Measurements from ENCODE around the gene MIP. TPM values are rescaled to one million over a fixed set of nuclear protein-coding genes. Genes with fewer than 3 reads are reported as not detected.
"Not testable (repeated sequence)": the region's sequence is repeated elsewhere in the genome, so short reads cannot be mapped to it uniquely, and the experiment has no call there.

The MIP gene
- total RNA-seq, 1 donor from 2014 or later = not detected

DNA sequence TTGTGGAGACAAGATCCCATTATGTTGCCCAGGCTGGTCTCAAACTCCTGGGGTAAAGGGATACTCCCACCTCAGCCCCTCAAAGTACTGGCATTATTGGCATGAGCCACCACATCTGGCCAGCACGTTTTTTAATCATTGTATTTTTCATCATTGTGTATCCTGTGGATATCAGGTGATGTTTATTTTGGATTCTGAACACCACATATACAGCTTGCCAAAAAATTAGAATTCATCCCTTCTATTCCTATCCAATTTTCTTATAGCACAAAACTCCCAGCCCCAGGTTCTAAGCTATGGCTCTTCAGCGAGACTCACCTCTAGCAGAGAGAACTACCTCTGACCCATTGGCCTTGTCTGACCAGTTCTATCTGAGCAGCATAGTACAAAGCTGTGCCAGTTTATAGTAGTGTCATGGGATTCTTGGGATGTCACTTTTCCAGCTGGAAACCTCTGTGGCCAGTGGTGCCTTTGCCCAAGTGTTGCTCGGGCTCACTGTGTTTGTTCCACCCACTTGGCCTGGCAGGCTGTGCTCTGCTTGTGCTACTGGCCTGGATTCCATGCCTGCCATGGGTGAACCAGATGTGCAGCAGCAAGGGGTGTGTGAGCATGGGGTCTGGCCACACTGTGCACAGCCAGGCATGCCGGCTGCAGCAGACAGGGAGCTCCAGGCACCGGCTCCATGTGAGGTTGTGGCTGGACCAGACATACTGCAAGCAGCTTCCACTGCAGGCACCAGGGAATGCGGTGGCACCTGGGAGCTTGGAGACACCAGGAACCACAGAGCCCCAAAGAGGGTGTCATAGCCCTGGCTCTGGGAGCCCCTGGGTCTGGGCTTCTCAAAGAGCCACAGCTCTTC lies 42.4 kb downstream of the MIP start:
- Mint-ChIP-seq H3K36me3 (ENCODE audit: insufficient read depth) (peaks cover 1% of the 10 kb centered on the region), H3K9me3 (ENCODE audit: low read depth) (no peaks in the 10 kb centered on the region), H3K4me1 (ENCODE audit: low read depth) (no peaks in the 10 kb centered on the region), H3K27ac (no peak overlapping the region), H3K27me3 (no peaks in the 10 kb centered on the region), H3K4me3 (ENCODE audit: low read depth) (no peak overlapping the region)
- no peak for DNase-seq (ENCODE audit: low spot score, unreplicated experiment)
- TF ChIP-seq, protein P1, sequence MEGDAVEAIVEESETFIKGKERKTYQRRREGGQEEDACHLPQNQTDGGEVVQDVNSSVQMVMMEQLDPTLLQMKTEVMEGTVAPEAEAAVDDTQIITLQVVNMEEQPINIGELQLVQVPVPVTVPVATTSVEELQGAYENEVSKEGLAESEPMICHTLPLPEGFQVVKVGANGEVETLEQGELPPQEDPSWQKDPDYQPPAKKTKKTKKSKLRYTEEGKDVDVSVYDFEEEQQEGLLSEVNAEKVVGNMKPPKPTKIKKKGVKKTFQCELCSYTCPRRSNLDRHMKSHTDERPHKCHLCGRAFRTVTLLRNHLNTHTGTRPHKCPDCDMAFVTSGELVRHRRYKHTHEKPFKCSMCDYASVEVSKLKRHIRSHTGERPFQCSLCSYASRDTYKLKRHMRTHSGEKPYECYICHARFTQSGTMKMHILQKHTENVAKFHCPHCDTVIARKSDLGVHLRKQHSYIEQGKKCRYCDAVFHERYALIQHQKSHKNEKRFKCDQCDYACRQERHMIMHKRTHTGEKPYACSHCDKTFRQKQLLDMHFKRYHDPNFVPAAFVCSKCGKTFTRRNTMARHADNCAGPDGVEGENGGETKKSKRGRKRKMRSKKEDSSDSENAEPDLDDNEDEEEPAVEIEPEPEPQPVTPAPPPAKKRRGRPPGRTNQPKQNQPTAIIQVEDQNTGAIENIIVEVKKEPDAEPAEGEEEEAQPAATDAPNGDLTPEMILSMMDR (IDR thresholded peaks at IDR 0.05; ENCODE audit: unreplicated experiment) = no peak

DNA sequence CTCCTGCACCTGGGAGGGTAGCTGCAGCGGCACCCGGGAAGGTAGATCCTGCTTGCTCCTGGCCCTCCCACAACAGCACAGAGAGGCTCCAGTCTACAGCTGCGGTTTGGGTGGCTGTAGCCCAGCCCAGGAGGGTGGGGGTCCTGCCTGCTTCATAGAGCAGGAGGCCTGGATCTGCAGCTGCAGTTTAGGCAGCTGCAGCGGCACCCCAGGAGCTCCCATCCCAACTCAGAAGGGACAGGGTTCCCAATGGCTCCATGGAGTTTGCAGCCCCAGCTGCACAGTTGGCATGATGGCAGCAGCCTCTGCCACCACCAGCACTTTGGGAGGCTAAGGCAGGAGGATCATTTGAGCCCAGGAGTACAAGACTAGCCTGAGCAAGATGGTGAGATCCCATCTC lies 43.7 kb downstream of the MIP start:
- Mint-ChIP-seq H3K36me3 (ENCODE audit: insufficient read depth) (no peaks in the 10 kb centered on the region), H3K4me3 (ENCODE audit: low read depth) (no peak overlapping the region), H3K4me1 (ENCODE audit: low read depth) (no peaks in the 10 kb centered on the region)

DNA sequence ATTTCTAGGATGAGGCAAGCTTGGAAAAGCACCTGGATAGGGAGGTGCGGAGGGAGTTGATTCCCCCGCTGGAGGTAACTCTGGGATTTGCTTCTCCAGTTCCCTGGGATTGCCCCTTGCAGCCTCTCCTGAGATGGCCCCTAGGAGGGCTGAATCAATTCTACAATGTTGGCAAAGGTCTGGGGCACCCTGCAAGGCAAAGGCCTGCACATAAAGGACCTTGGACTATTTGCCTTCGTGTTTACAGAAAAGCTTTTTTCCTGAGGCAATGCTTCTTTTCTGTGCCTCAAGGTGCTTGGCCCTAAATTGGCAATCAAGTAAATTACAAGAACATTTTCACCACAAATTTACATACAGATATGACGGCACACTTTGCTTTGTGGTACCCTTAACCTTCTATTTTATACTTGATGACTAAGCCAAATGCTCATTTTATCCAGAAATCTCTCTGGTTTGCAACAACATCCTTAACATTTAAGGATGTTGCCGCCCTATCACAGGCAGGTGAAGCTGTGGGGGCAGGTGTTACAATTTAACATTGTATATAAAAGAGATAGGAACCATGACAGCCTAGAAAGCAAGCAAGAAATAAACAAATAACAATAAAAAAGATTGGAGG lies 45.5 kb downstream of the MIP start:
- no peaks in the 10 kb centered on the region for H3K36me3 Mint-ChIP-seq (ENCODE audit: insufficient read depth)
- TF ChIP-seq, protein P1 (IDR thresholded peaks at IDR 0.05; ENCODE audit: unreplicated experiment) = no peak
- no peak for DNase-seq (ENCODE audit: low spot score, unreplicated experiment)
- no peaks in the 10 kb centered on the region for H3K9me3 Mint-ChIP-seq (ENCODE audit: low read depth)
- no peak overlapping the region for H3K27ac Mint-ChIP-seq
- H3K27me3 Mint-ChIP-seq = no peaks in the 10 kb centered on the region
- H3K4me1 Mint-ChIP-seq (ENCODE audit: low read depth) = no peaks in the 10 kb centered on the region
- H3K4me3 Mint-ChIP-seq (ENCODE audit: low read depth) = no peak overlapping the region

More for the DNA sequence above, 43.7 kb downstream of the MIP start:
- no peak for DNase-seq (ENCODE audit: low spot score, unreplicated experiment)
- TF ChIP-seq, protein P1 (IDR thresholded peaks at IDR 0.05; ENCODE audit: unreplicated experiment) = no peak
- Mint-ChIP-seq H3K9me3 (ENCODE audit: low read depth) (no peaks in the 10 kb centered on the region), H3K27me3 (no peaks in the 10 kb centered on the region), H3K27ac (no peak overlapping the region)

DNA sequence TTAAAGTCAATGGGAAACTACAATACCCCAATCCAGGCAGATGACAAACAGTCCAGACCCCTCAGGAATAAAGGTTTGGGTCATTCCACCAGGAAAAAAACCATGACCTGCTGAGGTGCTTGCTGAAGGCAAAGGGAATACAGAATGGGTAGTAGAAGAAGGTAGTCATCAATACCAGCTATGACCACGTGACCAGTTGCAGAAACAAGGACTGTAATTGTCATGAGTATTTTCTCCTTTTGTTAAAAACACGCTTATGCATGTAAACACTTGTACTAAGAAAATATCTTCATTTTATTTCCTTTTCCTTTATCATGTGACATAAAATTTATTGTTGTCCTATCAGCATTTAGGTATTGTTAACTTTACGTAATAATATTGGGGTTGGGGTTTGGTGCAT lies 50.2 kb downstream of the MIP start:
- H3K4me1 Mint-ChIP-seq (ENCODE audit: low read depth); DNase-seq (ENCODE audit: low spot score, unreplicated experiment); H3K27ac Mint-ChIP-seq; H3K4me3 Mint-ChIP-seq (ENCODE audit: low read depth); H3K9me3 Mint-ChIP-seq (ENCODE audit: low read depth); H3K36me3 Mint-ChIP-seq (ENCODE audit: insufficient read depth); H3K27me3 Mint-ChIP-seq: not testable (repeated sequence)

DNA sequence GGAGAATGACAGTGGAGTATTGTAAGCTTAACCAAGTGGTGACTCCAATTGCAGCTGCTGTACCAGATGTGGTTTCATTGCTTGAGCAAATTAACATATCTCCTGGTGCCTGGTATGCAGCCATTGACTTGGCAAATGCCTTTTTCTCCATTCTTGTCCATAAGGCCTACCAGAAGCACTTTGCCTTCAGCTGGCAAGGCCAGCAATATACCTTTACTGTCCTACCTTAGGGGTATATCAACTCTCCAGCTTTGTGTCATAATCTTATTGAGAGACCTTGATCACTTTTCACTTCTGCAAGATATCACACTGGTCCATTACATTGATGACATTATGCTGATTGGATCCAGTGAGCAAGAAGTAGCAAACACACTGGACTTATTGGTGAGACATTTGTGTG lies 52.8 kb downstream of the MIP start:
- not testable (repeated sequence) for H3K4me1 Mint-ChIP-seq (ENCODE audit: low read depth); H3K27ac Mint-ChIP-seq; H3K36me3 Mint-ChIP-seq (ENCODE audit: insufficient read depth); H3K27me3 Mint-ChIP-seq; DNase-seq (ENCODE audit: low spot score, unreplicated experiment); H3K4me3 Mint-ChIP-seq (ENCODE audit: low read depth)
- peaks cover 14% of the 10 kb centered on the region for H3K9me3 Mint-ChIP-seq (ENCODE audit: low read depth)

DNA sequence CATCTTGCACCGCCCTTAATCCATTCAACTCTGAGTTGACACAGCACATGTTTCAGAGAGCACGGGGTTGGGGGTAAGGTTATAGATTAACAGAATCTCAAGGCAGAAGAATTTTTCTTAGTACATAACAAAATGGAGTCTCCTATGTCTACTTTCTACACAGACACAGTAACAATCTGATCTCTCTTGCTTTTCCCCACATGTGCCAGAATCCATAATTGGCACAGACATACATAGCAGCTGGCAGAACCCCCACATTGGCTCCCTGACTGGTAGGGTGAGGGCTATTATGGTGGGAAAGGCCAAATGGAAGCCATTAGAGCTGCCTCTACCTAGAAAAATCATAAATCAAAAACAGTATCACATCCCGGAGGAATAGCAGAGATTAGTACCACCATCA lies 53.3 kb downstream of the MIP start:
- Mint-ChIP-seq H3K9me3 (ENCODE audit: low read depth) (peaks cover 14% of the 10 kb centered on the region), H3K27ac (peak overlapping the region; percentile 15)
- not testable (repeated sequence) for H3K4me1 Mint-ChIP-seq (ENCODE audit: low read depth); H3K27me3 Mint-ChIP-seq; H3K4me3 Mint-ChIP-seq (ENCODE audit: low read depth); DNase-seq (ENCODE audit: low spot score, unreplicated experiment); H3K36me3 Mint-ChIP-seq (ENCODE audit: insufficient read depth)

Other genes starting within 250 kb of the MIP start
- gene RNF41, start 232.7 kb downstream of the MIP start, total RNA-seq = 50.0 and 50.8 TPM in 2 replicates
- 37.9 and 40.5 TPM in 2 replicates for gene NABP2, start 230.3 kb downstream of the MIP start, total RNA-seq
- 62.9 and 65.2 TPM in 2 replicates for gene SLC39A5, start 224.6 kb downstream of the MIP start, total RNA-seq
- gene ANKRD52, start 196.3 kb downstream of the MIP start, total RNA-seq = 60.3 and 64.3 TPM in 2 replicates
- 23.6 and 24.6 TPM in 2 replicates for gene COQ10A, start 187.7 kb downstream of the MIP start, total RNA-seq
- gene CS, start 154.3 kb downstream of the MIP start, total RNA-seq = 209 and 216 TPM in 2 replicates
- gene CNPY2, start 138.7 kb downstream of the MIP start, total RNA-seq = 225 and 230 TPM in 2 replicates
- gene PAN2, start 120.7 kb downstream of the MIP start, total RNA-seq = 69.3 and 73.1 TPM in 2 replicates
- 0.67 and 0.89 TPM in 2 replicates for gene IL23A, start 115.8 kb downstream of the MIP start, total RNA-seq
- gene STAT2, start 94.5 kb downstream of the MIP start, total RNA-seq = 158 and 163 TPM in 2 replicates
- gene APOF, start 91.8 kb downstream of the MIP start, total RNA-seq = not detected in 2 replicates
- gene TIMELESS, start 5.2 kb downstream of the MIP start, total RNA-seq = 58.0 and 65.5 TPM in 2 replicates
- gene SPRYD4, start 13.9 kb upstream of the MIP start, total RNA-seq = 4.6 TPM in 2 replicates
- 3.1 and 3.8 TPM in 2 replicates for gene GLS2, start 33.5 kb upstream of the MIP start, total RNA-seq
- gene RBMS2, start 67.2 kb upstream of the MIP start, total RNA-seq = 54.1 and 65.9 TPM in 2 replicates
- 128 and 131 TPM in 2 replicates for gene BAZ2A, start 175.7 kb upstream of the MIP start, total RNA-seq
- 528 and 541 TPM in 2 replicates for gene ATP5F1B, start 191.3 kb upstream of the MIP start, total RNA-seq
- gene PTGES3, start 233.6 kb upstream of the MIP start, total RNA-seq = 231 and 234 TPM in 2 replicates